Erythroblast (primary cell): ENCODE measurements around the gene CHST4.

Experiments
- GATA1 ChIP-seq: IDR thresholded peaks from 2 replicates; pipeline ENCODE4 v1.6.1; 2011; ENCODE audit warnings: low read depth, mild to moderate bottlenecking, control low read depth, low read length, moderate library complexity
- POLR2A ChIP-seq: IDR thresholded peaks from 2 replicates; pipeline ENCODE4 v1.6.1; 2011; ENCODE audit warnings: mild to moderate bottlenecking, low read length

GRCh38 chr16:71559855-71560254, 33.6 kb downstream of the CHST4 start:
- TF ChIP-seq GATA1 (no peak), POLR2A (no peak)
